Hematopoietic multipotent progenitor cell treated with erythropoietin and hydrocortisone succinate and interleukin-3 and kit ligand, for 6 days (in vitro differentiated cells): ENCODE results near the gene AKT1.

Experiments used
- DNase-seq: peaks from one replicate; pipeline ENCODE4 v3.0.0-alpha.2; 2015

AKT1 gene

GRCh38 chr14:104721505-104722431 lies 73.8 kb downstream of the AKT1 start:
- no peak for DNase-seq
